CD4-positive, alpha-beta T cell treated with Interleukin-21 for 1 hour (primary cell): ENCODE results near the gene LPAR5.

Experiments used
- DNase-seq: peaks from one replicate; pipeline ENCODE4 v3.0.0-alpha.2; 2020

The LPAR5 gene

GRCh38 chr12:6635856-6636531 is at the start of gene LPAR5:
TSS of gene LPAR5 (minus strand) at chr12:6635959. CDS start at chr12:6621248, 14,711 bp downstream.
- DNase-seq: peak; percentile 37

GRCh38 chr12:6684609-6685008 is 48.9 kb upstream of the LPAR5 start:
- DNase-seq: peak; percentile 76

- DNase-seq: no peak
These were observed 41.2 kb upstream of the LPAR5 start for GRCh38 chr12:6676962-6677361.

DNA sequence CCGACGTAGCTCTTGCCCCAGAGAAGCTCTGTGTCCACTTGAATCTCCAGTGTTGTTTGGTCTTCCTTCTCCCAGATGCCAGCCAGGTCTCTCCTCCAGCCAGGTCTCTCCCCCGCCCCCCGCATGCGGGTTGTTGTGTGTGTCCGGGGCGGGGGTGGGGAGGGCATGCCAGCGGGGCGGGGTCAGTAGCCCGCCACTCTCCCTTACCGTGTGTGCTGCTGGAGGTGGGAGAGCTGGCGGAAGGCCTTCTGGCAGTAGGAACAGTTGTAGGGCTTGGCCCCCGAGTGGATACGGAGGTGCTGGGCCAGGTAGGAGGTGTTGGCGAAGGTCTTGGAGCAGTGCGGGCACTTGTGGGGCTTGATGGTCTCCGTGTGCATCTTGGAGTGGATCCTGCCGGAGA is 36.4 kb upstream of the LPAR5 start:
- no peak for DNase-seq

DNA sequence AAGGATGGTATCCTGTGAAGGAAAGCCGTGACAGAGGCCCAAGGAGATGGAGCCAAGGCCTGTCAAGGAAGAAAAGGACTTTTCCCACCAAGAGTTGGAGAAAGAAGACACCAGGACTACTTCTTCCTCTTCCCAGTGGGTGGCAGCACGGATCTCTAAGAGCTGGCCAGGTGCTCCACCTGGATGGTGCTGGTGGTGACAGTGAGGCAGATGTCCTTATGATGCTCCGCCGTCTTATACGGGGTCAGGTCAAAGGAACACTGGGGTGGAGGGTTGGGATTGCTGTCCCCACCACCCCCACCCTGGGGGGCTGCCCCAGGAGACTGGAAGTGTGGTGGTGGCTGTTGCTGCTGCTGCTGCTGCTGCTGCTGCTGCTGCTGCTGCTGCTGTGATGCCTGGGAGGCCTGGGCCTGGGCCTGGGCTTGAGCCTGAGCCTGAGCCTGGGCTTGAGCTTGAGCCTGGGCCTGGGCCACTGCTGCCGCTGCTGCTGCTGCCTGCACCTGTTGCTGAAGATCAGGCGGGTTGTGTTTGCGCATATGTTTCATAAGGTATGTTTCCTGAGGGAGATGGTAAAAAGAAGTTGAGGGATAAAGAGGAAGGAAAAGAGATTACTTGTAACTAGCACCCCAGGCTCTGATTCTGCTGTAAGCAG is 31.9 kb upstream of the LPAR5 start:
- no peak for DNase-seq

DNA sequence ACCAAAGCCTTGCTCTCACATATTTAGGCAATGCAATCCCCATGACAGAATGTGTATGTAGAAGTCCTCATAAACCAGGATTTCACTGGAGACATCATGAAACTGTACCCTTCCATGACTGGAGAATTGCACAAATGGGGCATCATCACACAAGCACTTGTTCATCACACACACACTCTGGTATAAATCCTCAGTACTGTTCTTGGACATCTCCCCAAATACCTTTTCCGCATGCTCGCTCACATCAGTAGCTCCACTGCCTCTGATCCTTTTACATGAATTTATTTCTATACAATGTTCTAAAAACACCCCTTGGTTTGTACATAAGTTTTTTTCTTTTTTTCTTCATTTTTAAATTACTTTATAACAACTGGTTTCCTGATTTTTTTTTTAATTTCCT is 30.5 kb upstream of the LPAR5 start:
- DNase-seq: no peak

DNA sequence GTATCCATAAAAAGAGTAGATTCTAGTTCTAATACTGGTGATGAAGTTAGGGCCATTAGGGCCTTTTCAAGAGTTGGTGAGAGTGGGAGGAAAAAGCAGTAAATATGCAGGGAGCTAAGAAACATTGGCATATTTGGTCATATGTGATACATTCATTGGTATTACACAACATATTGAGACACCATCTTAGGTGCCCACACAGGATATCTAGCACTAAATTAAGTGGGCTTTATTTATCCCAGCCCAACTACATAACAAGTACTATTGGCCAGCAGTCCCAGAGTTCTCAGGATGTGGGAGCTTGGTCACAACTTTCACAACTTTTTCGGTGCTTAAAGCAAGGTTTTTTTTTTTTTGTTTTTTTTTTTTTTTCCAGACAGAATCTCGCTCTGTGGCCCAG is 29.1 kb upstream of the LPAR5 start:
- DNase-seq: no peak

DNA sequence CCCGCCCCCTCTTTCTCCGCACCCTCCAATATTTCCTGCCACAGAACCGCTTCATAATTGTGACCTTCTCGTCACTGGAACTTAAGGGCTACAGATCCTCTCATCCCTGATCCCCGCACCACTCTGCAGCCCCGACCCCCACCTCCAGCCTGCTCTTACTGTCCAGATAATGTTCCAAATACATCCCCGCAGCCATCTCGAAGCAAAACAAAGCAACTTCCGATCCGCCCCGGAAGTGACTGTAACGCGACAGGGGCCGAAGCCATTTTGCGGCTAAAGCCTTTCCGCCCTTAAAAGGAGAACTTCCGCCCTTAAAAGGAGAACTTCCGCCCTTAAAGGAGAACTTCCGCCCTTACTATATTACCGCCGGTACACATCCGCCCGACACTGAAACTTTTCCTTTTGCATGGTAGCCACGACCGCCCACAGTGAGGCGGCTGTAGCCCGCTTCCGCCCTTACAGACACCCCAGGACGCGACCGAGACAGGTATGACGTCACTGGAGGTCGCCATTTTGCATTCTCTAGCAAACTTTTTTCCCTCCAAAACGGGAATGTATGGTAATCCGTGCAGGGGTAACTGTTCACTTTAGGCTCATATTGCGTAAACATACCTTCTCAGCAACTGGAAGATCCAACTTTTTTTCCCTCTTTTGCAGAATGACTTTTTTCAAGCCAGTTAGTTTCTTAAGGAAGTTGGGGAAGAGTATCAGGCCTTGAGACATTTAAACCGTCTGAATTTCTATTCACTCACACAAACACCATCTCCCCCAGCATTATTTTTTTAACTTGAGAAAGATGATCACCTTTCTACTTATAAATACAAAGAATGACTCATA is 27.4 kb upstream of the LPAR5 start, which contains the start of gene ING4:
ING4 (minus strand) TSS at position 214 of the 837 bp plus-strand sequence; CDS start at position 196, 18 bp downstream.
- peak; percentile 99 for DNase-seq

DNA sequence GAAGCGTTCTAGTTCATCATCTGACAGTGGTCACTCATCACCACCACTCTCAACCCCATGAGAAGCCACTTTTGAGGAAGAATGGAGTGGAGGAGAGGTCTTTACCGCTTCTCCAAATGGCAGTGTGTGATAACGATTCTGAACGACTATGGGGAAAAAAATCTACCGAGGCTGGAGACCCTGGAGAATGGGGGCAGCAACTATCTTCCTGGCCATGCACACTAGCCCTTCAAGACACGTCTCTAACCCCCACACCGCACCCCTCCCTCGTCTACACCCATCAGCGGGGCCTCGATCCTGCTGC is 26.8 kb upstream of the LPAR5 start:
- no peak for DNase-seq

GRCh38 chr12:6653987-6654386 is 18.2 kb upstream of the LPAR5 start:
- DNase-seq: no peak

DNA sequence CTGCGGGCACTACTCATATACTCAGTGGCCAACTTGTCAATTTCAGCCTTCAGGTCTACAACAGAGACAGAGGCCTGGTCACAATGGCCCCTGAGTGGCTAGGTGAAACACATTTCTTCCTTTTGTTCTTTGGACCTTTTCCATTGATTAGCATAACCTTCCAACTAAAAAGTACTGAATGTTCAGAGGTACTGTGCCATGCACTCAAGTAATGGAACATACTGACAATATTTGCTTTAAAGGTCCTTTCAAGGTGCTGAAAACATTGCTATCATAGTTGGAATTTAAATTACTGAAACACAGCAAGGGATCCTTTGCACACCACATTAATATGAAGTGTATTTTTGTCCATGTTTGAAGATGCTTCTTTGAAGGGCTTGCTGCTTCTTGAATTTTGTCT is 17.6 kb upstream of the LPAR5 start:
- no peak for DNase-seq

DNA sequence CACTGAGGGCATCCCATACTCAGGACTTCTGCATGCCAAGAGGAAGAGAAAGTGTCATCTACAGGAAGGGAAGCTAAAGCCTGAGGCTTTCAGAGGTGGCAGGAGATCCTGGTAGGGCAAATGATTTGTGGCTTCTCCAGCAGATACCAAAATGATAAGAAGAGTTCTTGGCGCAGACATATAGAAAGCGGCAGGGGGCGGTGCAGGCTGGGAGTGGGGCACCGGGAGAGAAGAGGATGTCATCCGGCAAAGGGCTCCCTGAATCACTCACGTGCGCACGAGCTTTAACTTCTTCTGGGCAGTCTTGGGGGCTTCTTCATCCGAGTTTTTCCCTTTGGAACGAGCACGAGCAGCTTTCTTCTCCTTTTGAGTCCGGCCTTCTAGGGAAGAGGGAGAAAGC is 16.6 kb upstream of the LPAR5 start:
- no peak for DNase-seq

GRCh38 chr12:6650832-6651231 is 15.1 kb upstream of the LPAR5 start:
- DNase-seq: no peak

- DNase-seq: no peak
These were observed 11.4 kb upstream of the LPAR5 start, which contains the start of gene ACRBP for GRCh38 chr12:6647083-6647604. TSS of gene ACRBP (minus strand) at chr12:6647432. CDS start at chr12:6647366, 66 bp downstream.

DNA sequence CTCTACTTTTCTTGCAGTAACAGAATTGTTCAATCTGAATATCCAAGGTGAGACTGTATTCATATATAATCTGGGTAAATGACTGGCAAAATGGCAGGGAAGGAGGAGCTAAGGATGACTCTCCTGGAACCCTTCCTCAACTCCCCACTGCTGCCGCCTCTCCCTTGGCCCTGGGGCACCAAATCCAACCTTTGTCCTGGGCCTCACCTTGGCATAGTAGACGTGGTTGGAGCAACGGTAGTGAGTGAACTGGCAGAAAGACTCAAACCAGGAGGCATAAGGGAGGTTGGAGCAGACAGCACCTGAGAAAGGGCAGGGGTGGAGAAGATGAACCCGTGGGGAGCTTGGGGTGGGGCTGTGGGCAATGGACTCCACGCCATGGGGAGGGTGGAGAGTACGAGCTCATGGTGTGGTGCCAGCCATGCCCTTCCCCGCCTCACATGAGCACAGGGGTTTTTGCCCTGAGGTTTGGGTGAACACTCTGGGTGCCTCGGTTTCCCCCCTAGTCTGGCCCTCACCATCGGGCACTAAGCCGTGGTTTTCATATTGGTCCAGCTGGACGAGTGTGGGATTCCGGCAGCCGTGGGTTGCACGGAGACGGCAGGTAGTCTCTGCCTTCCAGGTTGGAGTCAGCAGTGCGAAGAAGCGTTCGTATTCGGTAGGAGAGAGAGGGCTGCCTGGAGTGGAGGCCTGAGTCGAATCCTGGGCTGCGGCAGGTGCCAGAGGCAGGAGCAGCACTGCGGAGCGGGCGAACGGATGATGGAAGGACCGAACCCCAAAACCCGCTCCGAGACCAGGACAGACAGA is 10.7 kb upstream of the LPAR5 start:
- DNase-seq: no peak

GRCh38 chr12:6644903-6645302 is 9.1 kb upstream of the LPAR5 start:
- no peak for DNase-seq

- DNase-seq: no peak
These were observed 8.5 kb upstream of the LPAR5 start for GRCh38 chr12:6644257-6644596.

DNA sequence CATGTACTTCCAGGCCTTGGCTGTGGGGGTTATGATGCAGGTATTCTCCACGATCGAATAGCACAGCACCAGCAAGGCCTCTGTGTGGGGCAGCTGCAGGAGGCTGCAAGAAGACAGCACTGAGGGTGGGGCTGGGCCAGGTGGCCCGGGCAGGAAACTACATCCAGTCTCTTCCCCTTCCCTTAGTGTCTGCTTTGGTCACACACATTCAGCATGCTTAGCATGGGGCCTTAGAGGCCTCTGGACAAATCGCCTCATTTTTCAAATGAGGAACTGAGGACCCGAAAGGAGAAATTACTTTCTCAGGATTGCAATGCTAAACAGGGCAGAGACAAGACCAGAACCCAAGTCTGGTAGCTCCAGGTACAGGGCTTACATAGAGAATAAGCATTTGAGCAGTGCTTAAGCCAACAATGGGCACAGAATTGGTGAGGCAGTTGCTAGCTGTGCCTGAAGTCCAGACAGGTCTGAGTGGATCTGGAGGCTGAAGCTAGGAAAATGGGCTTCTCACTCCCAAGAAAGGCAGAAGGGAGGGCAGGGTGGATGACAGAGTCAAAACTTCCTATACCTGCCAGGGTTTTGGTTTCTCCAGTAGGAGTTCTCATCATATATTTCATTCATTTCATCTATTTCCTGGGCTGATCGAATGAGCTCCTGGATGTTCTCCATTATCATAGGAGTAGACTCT is 8.0 kb upstream of the LPAR5 start:
- DNase-seq: no peak

GRCh38 chr12:6641131-6641530 is 5.4 kb upstream of the LPAR5 start:
- DNase-seq: no peak

DNA sequence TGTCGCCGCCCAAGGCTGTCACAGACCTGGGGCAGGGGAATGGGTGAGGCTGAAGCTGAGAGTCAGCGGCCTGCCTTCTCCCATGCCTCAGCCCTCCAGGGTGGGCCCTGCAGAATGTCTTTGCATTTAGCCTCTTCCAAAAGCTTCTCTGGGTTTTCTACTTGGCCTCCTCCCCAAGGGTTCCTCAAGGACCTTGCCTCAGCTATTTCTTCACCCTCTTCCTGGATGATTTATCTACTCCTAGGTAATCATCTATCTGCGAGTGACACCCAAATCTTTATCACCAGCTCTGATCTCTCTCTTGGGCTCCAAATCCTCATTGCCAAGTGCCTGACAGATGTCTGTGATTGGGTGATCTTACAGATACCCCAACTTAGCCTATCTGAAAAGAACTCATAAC is 4.7 kb upstream of the LPAR5 start:
- DNase-seq: no peak

DNA sequence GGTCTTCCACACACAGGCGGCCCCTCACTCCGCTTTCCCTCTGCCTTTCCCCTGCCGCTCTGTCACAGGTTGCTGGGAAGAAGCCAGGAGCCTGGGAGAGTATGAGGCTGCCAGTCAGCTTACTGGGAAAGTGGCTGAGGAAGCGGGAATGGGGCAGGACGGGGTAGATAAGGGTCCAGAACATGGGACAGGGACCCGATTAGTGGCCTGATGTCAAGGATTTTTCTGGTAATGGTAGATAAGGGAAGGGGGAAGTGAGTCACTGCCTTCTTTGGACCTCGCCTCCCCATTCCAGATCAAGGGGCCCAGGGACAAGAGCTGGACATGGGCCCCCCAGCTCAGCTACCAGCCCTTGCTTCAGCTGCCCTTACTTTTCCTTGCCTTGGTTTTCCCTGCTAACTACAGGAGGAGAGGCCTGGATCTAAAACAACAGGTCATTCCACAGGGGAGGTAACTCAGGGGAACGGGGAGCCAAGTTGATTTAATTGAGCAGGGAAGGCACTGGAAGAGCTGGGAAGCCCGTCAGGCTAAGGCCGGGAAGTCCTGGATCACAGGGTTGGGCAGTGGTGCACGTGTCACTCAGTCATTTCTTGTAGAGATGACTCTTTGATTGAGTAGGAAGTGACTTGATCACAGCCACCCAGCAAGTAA is 3.5 kb upstream of the LPAR5 start:
- DNase-seq: no peak

DNA sequence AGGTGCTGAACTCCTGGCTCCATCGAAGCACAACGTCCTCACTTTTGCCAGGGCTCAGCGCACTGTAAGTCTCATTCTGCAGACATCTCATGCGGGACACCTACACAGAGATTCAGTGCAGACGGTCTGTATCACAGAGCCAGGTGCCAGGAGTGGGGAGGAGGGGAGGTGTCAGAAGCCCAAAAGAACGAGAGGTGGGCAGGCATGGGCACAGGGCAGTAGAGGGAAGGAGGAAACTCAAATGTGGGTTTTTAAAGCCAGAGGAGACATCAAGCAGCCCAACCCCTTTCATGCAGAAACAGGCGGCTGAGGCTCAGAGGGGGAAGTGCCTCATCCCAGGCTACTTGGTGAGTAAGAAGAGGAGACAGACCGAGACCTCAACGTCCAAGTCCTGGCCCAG is 2.5 kb upstream of the LPAR5 start:
- no peak for DNase-seq
